Neural progenitor cell (in vitro differentiated cells): ENCODE measurements around the gene CTNNBL1. TPM values are rescaled to one million over a fixed set of nuclear protein-coding genes. Genes with fewer than 3 reads are reported as not detected.

Source experiments
- DNase-seq: peaks from one replicate; pipeline ENCODE4 v3.0.0-alpha.2; 2016; ENCODE audit warnings: low spot score
- H2AFZ ChIP-seq: fragments of 200-600 bp; sonication (generic); replicated peaks from 2 replicates; pipeline ENCODE4 v1.6.1; 2016; ENCODE audit warnings: antibody characterized with exemption
- H3F3A ChIP-seq: fragments of 200-600 bp; sonication (generic); 2 replicates; pipeline ENCODE4 v1.6.1; 2016; ENCODE audit warnings: antibody characterized with exemption, low read depth
- H3K27ac ChIP-seq: fragments of 200-600 bp; sonication (generic); 2 replicates; pipeline ENCODE4 v1.5.1; 2016; ENCODE audit warnings: mild to moderate bottlenecking
- H3K27me3 ChIP-seq: fragments of 200-600 bp; sonication (generic); 2 replicates; pipeline ENCODE4 v1.6.1; 2016; ENCODE audit warnings: mild to moderate bottlenecking, moderate library complexity
- H3K36me3 ChIP-seq: fragments of 200-600 bp; sonication (generic); 2 replicates; pipeline ENCODE4 v1.5.1; 2016
- H3K4me1 ChIP-seq: fragments of 200-600 bp; sonication (generic); 2 replicates; pipeline ENCODE4 v1.6.1; 2016; ENCODE audit warnings: mixed run types
- H3K4me2 ChIP-seq: fragments of 200-600 bp; sonication (generic); 2 replicates; pipeline ENCODE4 v1.6.1; 2016
- H3K4me3 ChIP-seq: fragments of 200-600 bp; sonication (generic); 2 replicates; pipeline ENCODE4 v1.5.1; 2016
- H3K79me2 ChIP-seq: fragments of 200-600 bp; sonication (generic); 2 replicates; pipeline ENCODE4 v1.6.1; 2016; ENCODE audit warnings: low read depth
- H3K9ac ChIP-seq: fragments of 200-600 bp; sonication (generic); 2 replicates; pipeline ENCODE4 v1.6.1; 2016
- H3K9me3 ChIP-seq: fragments of 200-600 bp; sonication (generic); 2 replicates; pipeline ENCODE4 v1.5.1; 2016; ENCODE audit warnings: low read depth
- H4K20me1 ChIP-seq: fragments of 200-600 bp; sonication (generic); 2 replicates; pipeline ENCODE4 v1.6.1; 2016; ENCODE audit warnings: low read depth
- H3K27ac Mint-ChIP-seq: 3 replicates; pipeline ENCODE4 v1.8.0; 2021; ENCODE audit warnings: mixed read lengths
- H3K27me3 Mint-ChIP-seq: 2 replicates; pipeline ENCODE4 v1.8.0; 2022; ENCODE audit warnings: low read depth, mild to moderate bottlenecking, inconsistent platforms, moderate library complexity, mixed read lengths; ENCODE audit not compliant: insufficient read depth
- H3K36me3 Mint-ChIP-seq: 3 replicates; pipeline ENCODE4 v1.8.0; 2021; ENCODE audit warnings: mixed read lengths
- H3K4me1 Mint-ChIP-seq: 3 replicates; pipeline ENCODE4 v1.8.0; 2021; ENCODE audit warnings: mixed read lengths
- H3K4me3 Mint-ChIP-seq: 3 replicates; pipeline ENCODE4 v1.8.0; 2021; ENCODE audit warnings: mild to moderate bottlenecking, moderate library complexity, mixed read lengths
- H3K9me3 Mint-ChIP-seq: 3 replicates; pipeline ENCODE4 v1.8.0; 2020; ENCODE audit warnings: mixed read lengths
- CTCF ChIP-seq: fragments of 200-600 bp; sonication (generic); IDR thresholded peaks from 2 replicates; pipeline ENCODE4 v1.5.1; 2017; ENCODE audit warnings: antibody characterized with exemption, mild to moderate bottlenecking
- EZH2 ChIP-seq: fragments of 200-600 bp; sonication (generic); IDR thresholded peaks from 2 replicates; pipeline ENCODE4 v1.6.1; 2017; ENCODE audit warnings: antibody characterized with exemption, mild to moderate bottlenecking, moderate library complexity
- EZH2phosphoT487 ChIP-seq: fragments of 200-600 bp; sonication (generic); IDR thresholded peaks from 2 replicates; pipeline ENCODE4 v1.6.1; 2017; ENCODE audit warnings: antibody characterized with exemption
- total RNA-seq: library from RNA; depleted of rRNA; stranded (reverse); fragments of >200 nt; gene quantifications from 2 replicates; pipeline ENCODE4 v1.2.3, GENCODE V29; 2015; ENCODE audit warnings: low replicate concordance

Gene CTNNBL1
- total RNA-seq, 1 donor from 2014 or later, result 54.5 TPM

DNA sequence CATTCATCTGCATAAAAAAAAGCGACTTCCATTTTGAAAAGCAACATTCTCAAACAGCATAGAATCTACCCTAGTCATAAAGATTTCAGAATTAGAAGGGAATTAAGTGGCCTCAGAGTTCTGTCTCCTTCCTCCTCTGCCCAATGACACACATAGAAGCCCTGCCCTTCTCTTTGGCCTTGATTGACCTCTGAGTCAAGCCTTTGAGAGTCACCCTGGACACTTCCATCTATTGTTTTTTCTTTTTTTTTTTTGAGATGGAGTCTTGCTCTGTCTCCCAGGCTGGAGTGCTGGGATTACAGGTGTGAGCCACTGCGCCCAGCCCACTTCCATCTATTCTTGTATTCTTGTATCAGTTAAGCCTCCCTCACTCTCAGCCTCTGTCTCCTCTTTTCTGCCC, 44.8 kb upstream of the CTNNBL1 start:
- Histone ChIP-seq H3K9me3 (no peaks in the 10 kb centered on the region), H3K79me2 (no peaks in the 10 kb centered on the region), H3K9ac (no peak overlapping the region), H3F3A (peaks cover 38% of the 10 kb centered on the region), H4K20me1 (peaks cover 9% of the 10 kb centered on the region), H3K36me3 (no peaks in the 10 kb centered on the region), H3K27me3 (no peaks in the 10 kb centered on the region), H3K4me2 (peak overlapping the region; percentile 49), H3K4me3 (no peak overlapping the region), H3K4me1 (peaks cover 43% of the 10 kb centered on the region), H3K27ac (peak overlapping the region; percentile 9), H2AFZ (no peak overlapping the region)
- Mint-ChIP-seq H3K4me3 (no peak overlapping the region), H3K27ac (peak overlapping the region; percentile 33), H3K9me3 (no peaks in the 10 kb centered on the region), H3K4me1 (peaks cover 45% of the 10 kb centered on the region), H3K27me3 (peaks cover 10% of the 10 kb centered on the region), H3K36me3 (no peaks in the 10 kb centered on the region)
- TF ChIP-seq EZH2phosphoT487 (no peak), EZH2 (no peak), CTCF (no peak)
- no peak for DNase-seq

GRCh38 chr20:37649676-37650370, 44.0 kb upstream of the CTNNBL1 start:
- Mint-ChIP-seq H3K9me3 (peaks cover under 1% of the 10 kb centered on the region), H3K27me3 (peaks cover 13% of the 10 kb centered on the region)
- H3K79me2 ChIP-seq, result no peaks in the 10 kb centered on the region

GRCh38 chr20:37650661-37651060, 43.2 kb upstream of the CTNNBL1 start:
- Histone ChIP-seq H3K79me2 (no peaks in the 10 kb centered on the region), H2AFZ (no peak overlapping the region), H3K9ac (no peak overlapping the region), H4K20me1 (peaks cover 9% of the 10 kb centered on the region), H3K4me3 (no peak overlapping the region), H3K9me3 (no peaks in the 10 kb centered on the region), H3K27ac (no peak overlapping the region), H3K4me1 (peaks cover 43% of the 10 kb centered on the region), H3F3A (peaks cover 38% of the 10 kb centered on the region), H3K27me3 (no peaks in the 10 kb centered on the region), H3K36me3 (no peaks in the 10 kb centered on the region), H3K4me2 (peak overlapping the region; percentile 54)
- TF ChIP-seq EZH2, result no peak
- TF ChIP-seq CTCF, result no peak
- TF ChIP-seq EZH2phosphoT487, result no peak
- peak; percentile 62 for DNase-seq
- H3K27ac Mint-ChIP-seq, result no peak overlapping the region
- peaks cover 45% of the 10 kb centered on the region for H3K4me1 Mint-ChIP-seq
- peaks cover 6% of the 10 kb centered on the region for H3K9me3 Mint-ChIP-seq
- peaks cover 17% of the 10 kb centered on the region for H3K27me3 Mint-ChIP-seq
- H3K36me3 Mint-ChIP-seq, result no peaks in the 10 kb centered on the region
- peak overlapping the region; percentile 6 for H3K4me3 Mint-ChIP-seq

More at GRCh38 chr20:37649676-37650370, 44.0 kb upstream of the CTNNBL1 start:
- peaks cover 9% of the 10 kb centered on the region for H4K20me1 ChIP-seq
- no peaks in the 10 kb centered on the region for H3K27me3 ChIP-seq
- peaks cover 38% of the 10 kb centered on the region for H3F3A ChIP-seq
- no peak overlapping the region for H3K4me3 ChIP-seq
- no peaks in the 10 kb centered on the region for H3K36me3 ChIP-seq
- H3K9ac ChIP-seq, result no peak overlapping the region
- TF ChIP-seq EZH2, result no peak
- TF ChIP-seq EZH2phosphoT487, result no peak
- no peak for TF ChIP-seq CTCF
- no peaks in the 10 kb centered on the region for H3K36me3 Mint-ChIP-seq
- H3K27ac Mint-ChIP-seq, result peak overlapping the region; percentile 59
- H3K9me3 ChIP-seq, result no peaks in the 10 kb centered on the region
- no peak overlapping the region for H2AFZ ChIP-seq
- peak overlapping the region; percentile 49 for H3K4me2 ChIP-seq
- DNase-seq, result peak; percentile 67
- H3K27ac ChIP-seq, result peak overlapping the region; percentile 9
- H3K4me3 Mint-ChIP-seq, result peak overlapping the region; percentile 57
- H3K4me1 ChIP-seq, result peaks cover 43% of the 10 kb centered on the region
- H3K4me1 Mint-ChIP-seq, result peaks cover 45% of the 10 kb centered on the region
